Right atrium auricular region (tissue), 2 donors: ENCODE measurements around the gene ACTL10. TPM values are rescaled to one million over a fixed set of nuclear protein-coding genes. Genes with fewer than 3 reads are reported as not detected.

ENCODE experiments used
- DNase-seq: peaks from one replicate; pipeline ENCODE4 v3.0.0-alpha.2; 2019; ENCODE audit warnings: low spot score
- H3K27ac ChIP-seq, 2 donors: fragments of 200-600 bp; sonication (generic); 1 replicate in 1 of 2; 2 replicates in 1 of 2; pipeline ENCODE4 v1.5.1; 2016 to 2019
- H3K27me3 ChIP-seq, 2 donors: fragments of 200-600 bp; sonication (generic); one replicate each; pipeline versions ENCODE4 v1.5.1 to v1.6.0; 2017 to 2019
- H3K36me3 ChIP-seq: fragments of 200-600 bp; sonication (generic); one replicate; pipeline ENCODE4 v1.5.1; 2016
- H3K4me1 ChIP-seq, 2 donors: fragments of 200-600 bp; sonication (generic); one replicate each; pipeline versions ENCODE4 v1.5.1 to v1.6.0; 2017 to 2019
- H3K4me3 ChIP-seq, 2 donors: fragments of 200-600 bp; sonication (generic); 1 replicate in 1 of 2; 2 replicates in 1 of 2; pipeline ENCODE4 v1.5.1; 2017 to 2019; ENCODE audit warnings: mild to moderate bottlenecking in 1 of 2, moderate library complexity in 1 of 2
- H3K9me3 ChIP-seq, 2 donors: fragments of 200-600 bp; sonication (generic); one replicate each; pipeline ENCODE4 v1.5.1; 2019
- CTCF ChIP-seq, 2 donors: fragments of 200-600 bp; sonication (generic); IDR thresholded peaks; one replicate each; pipeline ENCODE4 v1.5.1; 2019; ENCODE audit warnings: antibody characterized with exemption in 2 of 2
- total RNA-seq, 2 donors: library from RNA; depleted of rRNA; stranded (reverse); fragments of >200 nt; gene quantifications; one replicate each; pipeline ENCODE4 v1.1.0, GENCODE V29; 2016

The ACTL10 gene
- total RNA-seq, 2 donors from 2014 or later: 0.33 to 0.79 TPM

DNA sequence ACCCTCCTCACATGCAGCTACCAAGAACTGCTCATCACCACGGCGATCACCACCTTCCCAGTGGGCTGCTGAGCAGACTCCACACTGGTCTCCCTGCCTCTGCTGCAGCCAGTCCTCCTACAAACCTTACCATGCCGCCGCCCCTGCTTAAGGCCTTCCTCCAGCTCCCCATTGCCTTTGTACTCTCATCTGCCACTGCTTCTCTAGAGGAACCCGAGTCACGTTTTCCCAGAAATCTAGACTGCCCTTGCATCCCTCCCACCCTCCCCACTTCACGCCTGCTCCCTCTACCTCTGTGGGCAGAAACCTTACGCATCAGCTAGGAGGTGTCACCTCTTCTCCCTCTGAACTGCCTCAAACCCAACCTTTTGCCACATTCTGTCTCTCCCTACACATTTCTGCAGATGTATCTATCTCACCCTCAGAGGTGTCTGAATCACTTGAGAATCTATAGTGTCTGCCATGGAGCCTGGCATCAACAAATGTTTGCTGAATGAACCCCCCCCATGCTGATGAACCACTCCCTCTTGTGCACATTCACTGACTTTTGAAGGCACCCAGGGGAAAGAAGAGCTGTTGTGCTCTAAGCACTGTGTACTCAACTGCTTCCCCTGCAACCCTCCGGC lies 15.1 kb downstream of the ACTL10 start:
- TF ChIP-seq CTCF (IDR thresholded peaks at IDR 0.05): no peak
- Histone ChIP-seq H3K9me3 (no peaks in the 10 kb centered on the region), H3K27me3 (no peaks in the 10 kb centered on the region), H3K27ac (no peak overlapping the region), H3K4me1 (peaks cover 0 to 21% of the 10 kb centered on the region in 2 donors), H3K4me3 (no peak overlapping the region), H3K36me3 (no peaks in the 10 kb centered on the region)
- DNase-seq: no peak

DNA sequence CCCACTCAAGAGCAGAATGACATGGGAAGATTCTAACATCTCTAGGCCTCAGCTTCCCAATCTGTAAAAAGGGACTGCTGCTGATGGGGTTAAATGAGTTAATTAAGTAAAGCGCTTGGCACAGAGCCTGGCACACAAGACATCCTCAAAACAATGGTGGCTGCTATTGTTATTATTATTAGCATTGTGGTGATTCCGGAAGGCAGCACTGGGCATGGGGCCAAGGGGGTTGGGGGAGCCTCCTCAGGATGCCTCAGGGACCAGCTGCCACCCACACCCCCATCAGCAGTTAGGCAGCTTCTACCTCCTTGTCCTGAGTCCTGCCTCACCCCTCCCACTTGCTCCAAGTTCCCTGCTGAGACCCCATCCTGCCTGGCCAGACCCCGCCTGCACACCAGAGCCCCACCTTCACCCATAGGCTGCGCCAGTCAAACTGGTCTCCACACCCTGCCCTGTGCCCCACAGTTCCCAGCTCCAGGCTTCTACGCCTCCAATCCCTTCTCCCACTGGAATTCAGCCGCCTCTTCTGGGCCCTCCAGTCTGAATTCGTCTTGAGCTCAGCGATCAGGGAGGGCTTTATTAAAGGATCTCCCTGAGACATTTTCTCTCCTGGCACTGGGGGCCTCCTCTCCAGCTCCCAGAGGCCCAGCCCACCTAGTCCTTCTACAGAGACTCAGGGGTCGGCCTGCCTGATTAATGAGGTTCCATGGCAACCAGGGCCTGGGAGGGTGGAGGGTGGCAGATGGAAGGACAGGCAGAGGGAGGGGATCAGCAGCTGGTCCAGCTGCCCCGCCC lies 18.0 kb downstream of the ACTL10 start:
- no peak for TF ChIP-seq CTCF (IDR thresholded peaks at IDR 0.05)
- Histone ChIP-seq H3K27me3 (no peaks in the 10 kb centered on the region), H3K27ac (no peak overlapping the region), H3K4me1 (peaks cover 0 to 35% of the 10 kb centered on the region in 2 donors), H3K36me3 (no peaks in the 10 kb centered on the region), H3K4me3 (peak overlapping the region in 1 of 2 donors; percentile 47), H3K9me3 (no peaks in the 10 kb centered on the region)
- DNase-seq: no peak

DNA sequence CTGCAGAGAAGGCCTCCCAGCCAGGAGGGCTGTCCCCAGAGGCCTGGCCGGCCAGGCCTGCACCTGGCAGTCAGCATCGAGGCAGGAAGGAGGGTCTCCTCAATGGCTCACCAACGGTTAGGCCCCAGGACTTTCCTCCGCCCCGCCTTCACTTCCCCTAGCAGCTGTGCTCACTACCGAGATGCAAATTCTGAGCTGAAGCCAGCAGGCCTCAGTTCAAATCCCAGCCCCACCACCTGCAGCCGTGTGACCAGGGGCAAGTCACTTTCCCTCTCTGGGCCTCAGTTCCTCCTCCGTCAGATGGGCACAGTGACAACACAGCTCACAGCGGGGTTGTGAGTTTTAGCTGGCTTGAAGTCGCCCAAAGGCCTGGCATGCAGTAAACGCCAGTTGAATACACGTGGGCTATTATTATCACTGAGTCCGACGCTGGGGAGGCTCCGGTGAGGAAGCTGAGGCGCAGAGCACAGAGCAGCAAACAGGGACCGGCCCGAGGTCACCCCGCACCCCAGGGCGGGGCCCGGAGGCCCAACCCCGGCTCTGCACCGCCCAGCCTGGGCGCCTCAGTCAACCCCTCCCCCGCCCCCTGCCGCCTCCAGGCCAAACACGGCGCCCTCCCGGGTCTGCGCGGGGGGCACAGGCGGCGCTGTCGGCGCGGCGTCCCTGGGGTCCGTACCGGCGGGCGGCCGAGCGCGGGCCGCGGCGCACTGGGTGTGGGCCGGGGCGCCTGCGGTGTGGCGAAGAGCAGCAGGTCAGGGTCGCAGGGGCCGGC lies 18.8 kb downstream of the ACTL10 start:
- Histone ChIP-seq H3K27me3 (no peaks in the 10 kb centered on the region), H3K27ac (no peak overlapping the region), H3K4me1 (peaks cover 0 to 40% of the 10 kb centered on the region in 2 donors), H3K4me3 (peak overlapping the region; percentile 17 to 47), H3K9me3 (no peaks in the 10 kb centered on the region), H3K36me3 (no peaks in the 10 kb centered on the region)
- no peak for DNase-seq
- no peak for TF ChIP-seq CTCF (IDR thresholded peaks at IDR 0.05)

- peaks cover 0 to 40% of the 10 kb centered on the region in 2 donors for H3K4me1 ChIP-seq
- no peaks in the 10 kb centered on the region for H3K9me3 ChIP-seq
- no peaks in the 10 kb centered on the region for H3K36me3 ChIP-seq
- TF ChIP-seq CTCF (IDR thresholded peaks at IDR 0.05): peak; percentile 26 to 69
- peak within 1 kb of the TSS in 1 of 2 donors; percentile 53 for H3K27ac ChIP-seq
- H3K27me3 ChIP-seq: no peaks in the 10 kb centered on the region
- peak within 1 kb of the TSS; percentile 17 to 47 for H3K4me3 ChIP-seq
- DNase-seq: peak; percentile 96
These were observed 19.6 kb downstream of the ACTL10 start, which contains the start of gene E2F1 for GRCh38 chr20:33686100-33686983. Gene E2F1, minus strand, starts transcription at chr20:33686385. Its CDS starts 121 bp downstream, at chr20:33686264.

- no peak for DNase-seq
- Histone ChIP-seq H3K27me3 (no peaks in the 10 kb centered on the region), H3K27ac (peak overlapping the region in 1 of 2 donors; percentile 53), H3K4me1 (peaks cover 0 to 40% of the 10 kb centered on the region in 2 donors), H3K4me3 (peak overlapping the region in 1 of 2 donors; percentile 43), H3K36me3 (no peaks in the 10 kb centered on the region), H3K9me3 (no peaks in the 10 kb centered on the region)
- TF ChIP-seq CTCF (IDR thresholded peaks at IDR 0.05): no peak
These were observed 20.2 kb downstream of the ACTL10 start for GRCh38 chr20:33686984-33687366.
